Peyer's patch (tissue), 4 donors: Measurements from ENCODE around the gene TAF1D.

Source experiments
- CTCF ChIP-seq, 6 experiments: fragments of 450-650 bp in 4 of 6; fragments of 200-600 bp in 2 of 6; sonication (generic) in 1 of 6; IDR thresholded peaks; one replicate each; pipeline ENCODE4 v1.5.1; 2017 to 2019; ENCODE audit warnings: antibody characterized with exemption in 6 of 6, mild to moderate bottlenecking in 3 of 6, moderate library complexity in 1 of 6
- POLR2A ChIP-seq, 2 donors: fragments of 450-650 bp; IDR thresholded peaks; one replicate each; pipeline ENCODE4 v1.5.1; 2017; ENCODE audit warnings: antibody characterized with exemption in 2 of 2, mild to moderate bottlenecking in 2 of 2, moderate library complexity in 2 of 2

GRCh38 chr11:93773045-93773477 is 31.8 kb upstream of the TAF1D start:
- TF ChIP-seq CTCF (IDR thresholded peaks at IDR 0.05) (no peak), POLR2A (IDR thresholded peaks at IDR 0.05) (no peak)
